ENCODE data around the gene THAP3. TPM values are rescaled to one million over a fixed set of nuclear protein-coding genes. Genes with fewer than 3 reads are reported as not detected.
"Not testable (repeated sequence)": the region's sequence is repeated elsewhere in the genome, so short reads cannot be mapped to it uniquely, and the experiment has no call there.

Gene THAP3
- total RNA-seq, 1 experiment from 2014 or later, result 28.8 TPM

DNA sequence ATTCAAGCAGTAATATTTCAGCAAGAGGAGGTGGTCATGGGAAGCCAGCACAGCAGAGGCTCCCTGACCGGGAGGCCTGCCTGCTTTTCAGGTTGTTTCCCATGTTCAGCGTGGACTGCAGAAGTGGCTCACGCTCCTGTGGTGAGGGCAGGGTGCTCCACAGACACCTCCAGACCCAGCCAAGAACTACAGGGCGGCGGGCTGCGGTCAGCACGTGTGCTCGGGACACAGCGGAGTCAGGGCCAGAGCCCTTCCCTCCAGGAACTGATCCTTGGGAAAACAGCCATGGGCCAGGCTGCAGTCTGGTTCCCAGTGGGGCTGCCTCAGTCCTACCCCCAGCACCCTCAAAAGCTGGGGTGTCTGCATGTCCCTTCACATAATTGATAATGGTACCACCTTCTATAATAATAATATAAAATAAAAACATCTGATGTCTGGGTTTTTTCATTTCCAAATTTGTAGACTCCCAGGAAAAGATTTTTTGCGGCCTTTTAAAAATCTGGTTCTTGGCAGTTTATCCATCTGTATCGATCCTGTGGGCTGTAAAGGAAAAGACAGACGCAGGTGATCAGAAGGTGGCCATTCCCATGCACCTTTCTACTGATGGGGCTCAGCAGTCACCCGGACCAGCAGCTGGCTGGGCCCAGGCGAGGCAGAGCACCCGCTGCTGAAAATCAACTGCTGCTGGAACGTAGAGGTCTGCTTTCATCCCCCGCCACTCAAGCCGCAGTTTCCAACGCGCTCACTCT, 10.7 kb downstream of the THAP3 start:
- no peak for DNase-seq (ENCODE audit: low read depth)

DNA sequence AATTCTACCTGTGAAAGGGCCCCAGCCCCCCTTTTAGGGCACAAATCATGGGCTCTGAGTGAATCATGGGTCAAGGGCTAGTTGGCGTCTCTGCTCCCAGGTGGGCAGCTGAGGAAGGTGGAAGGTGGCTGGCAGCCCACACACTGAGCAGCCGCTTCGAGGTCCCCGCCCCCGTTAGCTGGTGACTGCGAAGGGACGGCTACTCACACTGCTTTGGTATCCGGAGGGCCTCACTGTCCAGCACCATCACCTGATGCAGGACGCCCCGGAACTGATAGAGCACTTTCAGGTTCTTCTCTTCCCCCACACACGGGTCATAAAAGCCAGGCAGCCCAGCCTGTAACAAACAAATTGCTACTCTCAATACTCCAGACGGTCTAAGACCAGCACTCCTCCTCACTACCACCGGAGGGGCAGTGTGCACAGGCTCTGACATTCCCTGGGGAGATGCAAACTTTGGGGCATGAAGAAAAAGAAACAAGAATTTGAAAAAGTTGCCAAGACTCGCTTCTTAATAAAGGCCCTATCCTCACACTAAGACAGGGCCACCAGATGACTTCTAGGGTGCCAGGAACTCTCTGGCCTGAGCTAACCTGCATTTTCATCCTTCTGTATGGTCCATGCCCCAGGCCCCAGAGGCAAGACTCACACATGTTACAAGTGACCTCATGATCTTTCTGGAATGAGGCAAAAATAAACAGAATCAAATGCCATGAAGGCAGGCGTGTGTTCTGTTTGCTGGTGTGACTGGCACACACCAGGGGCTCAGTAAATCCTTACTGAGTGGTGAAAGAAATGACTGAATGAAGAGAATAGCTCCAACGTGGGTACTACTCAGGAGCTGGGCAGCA, 11.5 kb downstream of the THAP3 start:
- no peak for DNase-seq (ENCODE audit: low read depth)

DNA sequence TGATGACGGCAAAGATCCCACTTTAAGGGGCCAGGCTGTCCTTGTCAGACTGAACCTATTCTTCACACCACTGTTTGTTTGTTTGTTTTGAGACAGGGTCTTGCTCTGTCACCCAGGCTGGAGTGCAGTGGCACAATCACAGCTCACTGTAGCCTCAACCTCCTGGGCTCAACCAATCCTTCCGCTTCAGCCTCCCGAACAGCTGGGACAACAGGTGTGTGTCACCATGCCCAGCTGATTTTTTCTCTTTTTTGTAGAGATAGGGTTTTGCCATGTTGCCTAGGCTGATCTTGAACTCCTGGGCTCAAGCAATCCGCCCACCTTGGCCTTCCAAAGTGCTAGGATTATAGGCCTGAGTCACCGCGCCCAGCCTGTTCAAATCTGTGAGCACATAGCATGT, 12.1 kb downstream of the THAP3 start:
- DNase-seq (ENCODE audit: low read depth), result not testable (repeated sequence)

DNA sequence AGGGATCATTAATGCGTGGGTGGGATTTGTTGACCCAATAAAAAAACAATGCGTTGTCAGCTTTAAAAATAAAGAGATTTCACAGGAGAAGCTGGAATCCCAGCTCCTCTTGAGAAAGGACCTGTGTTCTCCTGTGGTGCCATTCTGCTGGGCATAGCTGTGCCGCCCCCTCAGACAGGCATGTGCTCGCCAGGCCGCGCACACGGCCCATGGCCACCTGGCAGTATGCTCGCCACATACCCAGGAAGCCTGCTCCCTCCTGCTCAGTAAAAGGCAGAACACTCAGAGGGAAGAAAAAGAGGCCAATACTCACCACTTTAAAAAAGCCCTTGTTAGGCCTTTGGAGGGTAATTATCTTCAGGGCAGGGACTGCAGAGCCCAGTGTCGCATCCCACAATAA, 13.1 kb downstream of the THAP3 start:
- DNase-seq (ENCODE audit: low read depth), result no peak

DNA sequence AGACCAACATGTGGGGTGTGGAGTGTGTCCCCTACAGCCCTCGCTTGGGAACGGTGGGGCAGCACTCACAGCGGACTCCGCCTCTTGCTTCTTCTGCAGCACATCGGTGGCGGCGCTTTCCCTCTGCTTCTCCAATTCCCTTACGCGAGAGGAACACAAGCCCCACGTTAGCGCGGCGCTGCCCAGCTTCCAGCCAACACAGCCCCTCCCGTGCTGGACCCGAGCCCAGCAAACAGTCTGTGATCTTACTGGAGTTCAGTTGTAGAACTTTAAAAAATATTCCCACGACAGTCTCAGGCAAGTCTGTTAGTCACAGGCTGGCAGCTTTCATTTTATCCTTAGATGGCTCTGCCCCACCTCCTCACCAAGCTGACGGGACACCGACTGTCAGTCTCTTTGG, 13.6 kb downstream of the THAP3 start:
- no peak for DNase-seq (ENCODE audit: low read depth)

DNA sequence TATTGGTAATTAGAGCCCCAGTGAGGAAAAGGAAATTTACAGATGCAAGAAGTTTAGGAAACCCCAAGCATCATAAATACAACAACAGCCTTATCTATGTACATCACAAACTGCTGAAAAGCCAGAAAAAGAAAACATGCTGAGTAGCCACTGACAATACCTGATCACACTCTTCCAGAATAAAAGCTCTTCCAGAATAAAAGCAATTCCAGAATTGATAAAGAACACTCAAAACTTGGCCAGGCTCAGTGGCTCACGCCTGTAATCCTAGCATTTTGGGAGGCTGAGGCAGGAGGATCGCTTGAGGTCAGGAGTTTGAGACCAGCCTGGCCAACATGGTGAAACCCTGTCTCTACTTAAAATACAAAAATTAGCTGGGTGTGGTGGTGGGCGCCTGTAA, 16.2 kb downstream of the THAP3 start:
- DNase-seq (ENCODE audit: low read depth), result not testable (repeated sequence)

DNA sequence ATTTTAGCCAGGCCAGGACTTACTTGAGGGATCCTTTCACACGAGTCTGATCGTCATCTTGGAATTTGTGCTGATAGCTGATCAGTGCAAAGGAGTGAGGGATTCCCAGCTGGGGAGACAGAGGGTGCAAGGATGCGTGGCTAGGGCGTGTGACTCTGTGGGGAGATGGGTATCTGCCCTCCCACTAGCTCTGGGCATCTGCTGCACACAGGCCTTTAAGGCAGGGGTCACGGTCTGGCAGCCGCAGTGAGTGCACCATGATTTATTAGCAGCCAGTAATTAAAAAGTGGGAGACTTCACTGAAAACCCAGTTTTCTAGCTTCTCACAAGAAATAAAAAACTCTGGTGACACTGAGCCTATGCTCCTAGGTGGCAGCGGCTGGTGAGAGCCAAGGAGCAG, 20.4 kb downstream of the THAP3 start:
- no peak for DNase-seq (ENCODE audit: low read depth)

GRCh38 chr1:6646499-6647148, 22.0 kb downstream of the THAP3 start:
- peak; percentile 44 for DNase-seq (ENCODE audit: low read depth)

- no peak for DNase-seq (ENCODE audit: low read depth)
Measured at GRCh38 chr1:6648556-6648955, 23.9 kb downstream of the THAP3 start.

GRCh38 chr1:6651909-6652308, 27.2 kb downstream of the THAP3 start:
- DNase-seq (ENCODE audit: low read depth), result no peak

- no peak for DNase-seq (ENCODE audit: low read depth)
Measured at GRCh38 chr1:6652986-6653385, 28.3 kb downstream of the THAP3 start.

DNA sequence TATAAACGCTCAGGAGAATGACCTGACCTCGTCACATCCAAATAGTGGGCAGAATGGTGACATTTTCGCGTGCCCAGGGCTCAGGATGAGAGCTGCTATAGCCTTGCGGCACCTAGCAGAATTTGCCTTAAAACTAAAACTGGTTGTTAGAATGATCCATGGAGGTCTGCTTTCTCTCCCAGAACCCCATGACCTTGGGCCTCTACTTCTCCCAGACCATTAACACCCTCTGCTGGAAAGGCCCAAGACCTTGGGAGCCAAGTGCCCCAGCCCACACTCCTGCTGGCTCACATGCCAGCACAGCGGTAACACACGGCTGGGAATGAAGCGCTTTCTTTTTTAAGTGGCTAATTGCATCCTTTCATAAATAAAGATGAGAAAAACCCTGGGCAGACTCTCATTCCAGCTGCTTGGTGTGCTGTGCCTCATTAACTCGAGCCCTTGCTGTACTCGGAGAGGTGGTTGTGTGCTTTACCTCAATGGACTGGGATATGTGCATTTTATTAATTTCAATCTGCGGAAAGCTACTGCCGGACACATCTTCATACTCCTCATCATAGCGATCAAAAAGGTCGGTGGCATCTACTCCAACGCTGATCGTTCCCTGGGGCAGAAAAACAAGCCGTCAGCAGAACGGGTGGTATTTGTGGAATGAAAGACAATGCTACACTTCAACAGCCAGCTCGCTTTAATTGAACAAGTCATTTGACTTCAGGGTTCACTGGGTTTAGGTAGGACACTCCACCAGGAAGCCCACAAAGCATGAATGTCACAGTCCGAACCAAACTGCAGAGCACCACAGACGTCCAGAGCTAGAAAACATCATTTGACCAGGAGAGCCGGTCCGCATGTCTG, 29.0 kb downstream of the THAP3 start:
- no peak for DNase-seq (ENCODE audit: low read depth)

DNA sequence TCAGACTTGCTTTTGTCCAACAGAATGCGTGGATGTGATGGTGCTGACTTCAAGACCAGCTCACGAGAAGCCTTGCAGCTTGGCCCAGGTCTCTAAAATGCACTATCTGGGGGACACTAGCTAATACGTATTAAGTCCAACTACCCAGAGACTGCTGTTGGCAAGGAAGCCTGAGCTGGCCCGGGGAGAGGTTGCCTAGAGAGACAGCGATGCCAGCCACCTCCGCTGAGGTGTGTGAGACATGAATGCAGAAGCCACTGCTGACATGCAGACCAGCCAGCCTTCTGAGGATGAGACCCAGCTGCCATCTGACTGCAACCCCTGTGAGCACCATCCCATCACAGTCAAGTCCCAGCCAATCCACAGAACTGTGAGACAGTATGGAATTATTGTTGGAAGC, 32.5 kb downstream of the THAP3 start:
- no peak for DNase-seq (ENCODE audit: low read depth)

DNA sequence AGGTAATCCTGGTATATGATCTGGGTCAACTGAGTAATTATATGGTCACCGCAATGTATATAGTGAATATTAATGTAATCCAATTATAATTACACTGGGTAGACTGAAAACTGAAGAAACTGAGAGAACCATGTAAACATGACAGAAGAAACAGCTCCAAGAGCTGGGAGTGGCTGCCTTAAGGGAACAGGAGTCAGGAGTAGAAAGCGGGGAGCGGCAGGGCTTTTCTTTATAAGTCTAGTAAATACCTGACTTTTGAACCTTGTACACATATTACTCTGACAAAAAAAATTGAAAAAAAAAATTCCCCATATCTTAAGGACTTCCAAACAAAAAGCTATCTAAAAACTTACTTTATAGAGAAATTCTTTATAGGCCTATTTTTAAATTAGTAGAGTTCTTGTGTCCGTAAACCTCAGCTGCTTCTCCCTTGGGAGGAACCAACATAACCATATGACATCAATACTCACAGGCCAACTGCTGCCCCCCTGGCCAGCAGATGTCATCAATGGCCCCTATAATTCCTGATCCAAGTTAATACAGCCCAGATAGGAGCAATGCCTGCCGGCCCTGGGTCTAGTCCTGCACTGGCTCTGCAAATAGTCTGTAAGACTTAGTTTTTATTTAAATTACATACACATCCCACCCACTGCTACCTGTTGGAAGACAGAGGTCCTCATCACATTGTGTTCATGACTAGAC, 33.8 kb downstream of the THAP3 start:
- no peak for DNase-seq (ENCODE audit: low read depth)

- no peak for DNase-seq (ENCODE audit: low read depth)
Measured at GRCh38 chr1:6660415-6661049, 35.9 kb downstream of the THAP3 start.

- DNase-seq (ENCODE audit: low read depth), result not testable (repeated sequence)
Measured at GRCh38 chr1:6662468-6662867, 37.8 kb downstream of the THAP3 start.

DNA sequence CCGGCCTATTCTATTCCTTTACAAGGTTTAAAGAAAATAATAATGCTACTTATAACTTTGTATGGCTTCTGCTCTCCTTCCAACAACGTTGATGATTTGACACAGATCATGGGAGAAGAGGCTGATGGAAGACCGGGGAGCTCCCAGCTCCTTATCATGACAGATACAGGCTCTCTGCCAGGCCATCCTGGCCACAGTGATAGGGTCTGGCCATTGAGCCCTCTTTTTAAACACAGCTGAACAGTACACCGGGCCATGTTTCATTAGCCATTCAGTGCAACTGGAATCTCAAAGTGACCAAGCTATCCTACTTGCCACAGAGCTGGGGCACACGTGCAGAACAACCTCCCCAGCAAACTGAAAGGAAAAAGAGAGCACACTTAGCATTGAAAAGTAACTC, 42.0 kb downstream of the THAP3 start:
- DNase-seq (ENCODE audit: low read depth), result no peak

- no peak for DNase-seq (ENCODE audit: low read depth)
Measured at GRCh38 chr1:6667139-6667538, 42.5 kb downstream of the THAP3 start.

GRCh38 chr1:6668503-6668902, 43.8 kb downstream of the THAP3 start:
- no peak for DNase-seq (ENCODE audit: low read depth)

DNA sequence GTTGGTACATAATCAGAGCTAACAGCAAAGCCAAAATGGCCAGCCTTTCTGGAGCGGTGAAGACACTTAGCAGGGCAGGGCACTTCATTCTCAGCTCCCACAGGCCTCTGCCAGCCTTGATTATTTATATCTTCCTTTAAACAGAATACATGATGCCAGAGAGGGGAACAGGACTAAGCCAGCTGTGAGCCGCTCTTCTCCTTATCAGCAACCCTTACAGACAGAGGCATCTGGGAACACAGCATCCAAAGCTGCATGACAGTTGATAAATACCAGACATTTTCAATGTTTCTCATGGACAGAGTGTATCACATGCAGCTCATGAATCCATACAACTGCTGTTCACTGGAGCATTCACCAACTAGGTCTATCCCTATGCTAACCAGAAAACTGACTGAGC, 47.9 kb downstream of the THAP3 start:
- no peak for DNase-seq (ENCODE audit: low read depth)

All from M059J (cell line).